Endothelial cell of umbilical vein (primary cell): Measurements from ENCODE around the gene ITPRIP.

Source experiments
- POLR2AphosphoS5 ChIP-seq: IDR thresholded peaks from 2 replicates; pipeline ENCODE4 v1.6.1; 2012; ENCODE audit warnings: low read depth, mild to moderate bottlenecking, control low read depth, low read length, moderate library complexity; ENCODE audit not compliant: insufficient read depth
- TF ChIP-seq, protein P1 (sequence below), 2 donors: IDR thresholded peaks; 1 replicate in 1 of 2; 2 replicates in 1 of 2; pipeline ENCODE4 v1.5.1; 2011; ENCODE audit warnings: low read length in 2 of 2, mild to moderate bottlenecking in 2 of 2, moderate library complexity in 2 of 2, control low read depth in 1 of 2, inconsistent platforms in 1 of 2, low read depth in 1 of 2; ENCODE audit not compliant: insufficient read depth in 1 of 2; ENCODE audit errors: extremely low read depth in 1 of 2

GRCh38 chr10:104301907-104302690 is 36.2 kb downstream of the ITPRIP start:
- TF ChIP-seq, protein P1, sequence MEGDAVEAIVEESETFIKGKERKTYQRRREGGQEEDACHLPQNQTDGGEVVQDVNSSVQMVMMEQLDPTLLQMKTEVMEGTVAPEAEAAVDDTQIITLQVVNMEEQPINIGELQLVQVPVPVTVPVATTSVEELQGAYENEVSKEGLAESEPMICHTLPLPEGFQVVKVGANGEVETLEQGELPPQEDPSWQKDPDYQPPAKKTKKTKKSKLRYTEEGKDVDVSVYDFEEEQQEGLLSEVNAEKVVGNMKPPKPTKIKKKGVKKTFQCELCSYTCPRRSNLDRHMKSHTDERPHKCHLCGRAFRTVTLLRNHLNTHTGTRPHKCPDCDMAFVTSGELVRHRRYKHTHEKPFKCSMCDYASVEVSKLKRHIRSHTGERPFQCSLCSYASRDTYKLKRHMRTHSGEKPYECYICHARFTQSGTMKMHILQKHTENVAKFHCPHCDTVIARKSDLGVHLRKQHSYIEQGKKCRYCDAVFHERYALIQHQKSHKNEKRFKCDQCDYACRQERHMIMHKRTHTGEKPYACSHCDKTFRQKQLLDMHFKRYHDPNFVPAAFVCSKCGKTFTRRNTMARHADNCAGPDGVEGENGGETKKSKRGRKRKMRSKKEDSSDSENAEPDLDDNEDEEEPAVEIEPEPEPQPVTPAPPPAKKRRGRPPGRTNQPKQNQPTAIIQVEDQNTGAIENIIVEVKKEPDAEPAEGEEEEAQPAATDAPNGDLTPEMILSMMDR (IDR thresholded peaks at IDR 0.05; ENCODE audit: extremely low read depth in 1 of 2, insufficient read depth in 1 of 2, low read depth in 1 of 2, low read length in 2 of 2): no peak
- no peak for TF ChIP-seq POLR2AphosphoS5
